ENCODE measurements around the gene DNAH11.

GRCh38 chr7:21526448-21526847, 16.4 kb upstream of the DNAH11 start:
- TF ChIP-seq, protein P1, sequence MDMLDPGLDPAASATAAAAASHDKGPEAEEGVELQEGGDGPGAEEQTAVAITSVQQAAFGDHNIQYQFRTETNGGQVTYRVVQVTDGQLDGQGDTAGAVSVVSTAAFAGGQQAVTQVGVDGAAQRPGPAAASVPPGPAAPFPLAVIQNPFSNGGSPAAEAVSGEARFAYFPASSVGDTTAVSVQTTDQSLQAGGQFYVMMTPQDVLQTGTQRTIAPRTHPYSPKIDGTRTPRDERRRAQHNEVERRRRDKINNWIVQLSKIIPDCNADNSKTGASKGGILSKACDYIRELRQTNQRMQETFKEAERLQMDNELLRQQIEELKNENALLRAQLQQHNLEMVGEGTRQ (IDR thresholded peaks at IDR 0.05; ENCODE audit: low read length), result no peak
- no peak for TF ChIP-seq EP300 (IDR thresholded peaks at IDR 0.05; ENCODE audit: borderline replicate concordance in 1 of 2, low read depth in 2 of 2, low read length in 2 of 2)
